Caco-2 (cell line): ENCODE measurements around the gene GOLGA2. TPM values are rescaled to one million over a fixed set of nuclear protein-coding genes. Genes with fewer than 3 reads are reported as not detected.

Experiments used
- BruUV-seq: library from RNA; stranded (reverse); fragments of 400-500 nt; replicated peaks from 2 replicates; lab custom pipeline; 2021; lab: Mats Ljungman, UMichigan
- CTCF ChIA-PET: fragments of 300-600 bp; sonication (Branson Sonifier 250); formaldehyde crosslinking; loops from one replicate; lab custom pipeline; 2022; ENCODE audit warnings: antibody characterized with exemption; lab: Charles Lee
- POLR2A ChIA-PET: fragments of 300-600 bp; sonication (Branson Sonifier 250); formaldehyde crosslinking; loops from one replicate; lab custom pipeline; 2022; ENCODE audit warnings: antibody characterized with exemption; lab: Charles Lee
- DNase-seq, 2 experiments: peaks; one replicate each; pipeline versions ENCODE4 v3.0.0 to v3.0.0-alpha.2; 2020 to 2022
- H3K27me3 ChIP-seq: replicated peaks from 2 replicates; pipeline ENCODE4 v1.6.0; 2011; ENCODE audit warnings: low read length; ENCODE audit not compliant: control insufficient read depth, insufficient read depth
- H3K36me3 ChIP-seq: 2 replicates; pipeline ENCODE4 v1.5.1; 2011; ENCODE audit warnings: low read length; ENCODE audit not compliant: control insufficient read depth, insufficient read depth
- H3K4me1 ChIP-seq: fragments of 250-450 bp; sonication (Bioruptor Pico); 2 replicates; pipeline ENCODE4 v1.5.1; 2020; ENCODE audit warnings: mild to moderate bottlenecking
- H3K4me3 ChIP-seq: 2 replicates; pipeline ENCODE4 v1.5.1; 2011; ENCODE audit warnings: low read depth, mild to moderate bottlenecking, control low read depth, low read length
- H3K9me3 ChIP-seq: fragments of 250-450 bp; sonication (Bioruptor Pico); 2 replicates; pipeline ENCODE4 v1.5.1; 2020; ENCODE audit warnings: mild to moderate bottlenecking, moderate library complexity
- H3K27ac Mint-ChIP-seq: one replicate; pipeline ENCODE4 v1.8.0; 2022; ENCODE audit warnings: mixed read lengths; ENCODE audit not compliant: unreplicated experiment
- H3K27me3 Mint-ChIP-seq: one replicate; pipeline ENCODE4 v1.8.0; 2022; ENCODE audit warnings: mixed read lengths; ENCODE audit not compliant: insufficient read depth, unreplicated experiment
- H3K36me3 Mint-ChIP-seq: one replicate; pipeline ENCODE4 v1.8.0; 2022; ENCODE audit warnings: mild to moderate bottlenecking, mixed read lengths; ENCODE audit not compliant: insufficient read depth, unreplicated experiment
- H3K4me1 Mint-ChIP-seq: one replicate; pipeline ENCODE4 v1.8.0; 2022; ENCODE audit warnings: low read depth, mixed read lengths; ENCODE audit not compliant: unreplicated experiment
- H3K4me3 Mint-ChIP-seq: one replicate; pipeline ENCODE4 v1.8.0; 2022; ENCODE audit warnings: mild to moderate bottlenecking, moderate library complexity, mixed read lengths; ENCODE audit not compliant: unreplicated experiment
- H3K9me3 Mint-ChIP-seq: one replicate; pipeline ENCODE4 v1.8.0; 2022; ENCODE audit warnings: mixed read lengths; ENCODE audit not compliant: unreplicated experiment
- CTCF ChIP-seq, 2 experiments: fragments of 200-600 bp in 1 of 2; IDR thresholded peaks; 1 replicate in 1 of 2; 2 replicates in 1 of 2; pipeline versions ENCODE4 v1.5.1 to v1.8.0; 2011 to 2022; ENCODE audit warnings: antibody characterized with exemption in 1 of 2, control low read depth in 1 of 2, inconsistent platforms in 1 of 2, low read depth in 1 of 2, low read length in 1 of 2, mild to moderate bottlenecking in 1 of 2, moderate library complexity in 1 of 2; ENCODE audit not compliant: insufficient read depth in 1 of 2, severe bottlenecking in 1 of 2, unreplicated experiment in 1 of 2
- intact Hi-C: fragments of 100-400 bp; cut with micrococcal nuclease; formaldehyde crosslinking; loops from one replicate; pipeline ENCODE4 v1.10.0; 2022; ENCODE audit not compliant: unreplicated experiment
- total RNA-seq: library from RNA; stranded (reverse); gene quantifications from 2 replicates; pipeline ENCODE4 v1.2.3, GENCODE V29; 2022

Gene GOLGA2
- total RNA-seq, 1 experiment from 2014 or later, result 97.7 TPM

- H3K36me3 ChIP-seq, result no peaks in the 10 kb centered on the region
- intact Hi-C loops, result no loop called here
- Mint-ChIP-seq H3K9me3 (no peaks in the 10 kb centered on the region), H3K4me3 (no peak overlapping the region), H3K36me3 (peaks cover 5% of the 10 kb centered on the region), H3K27me3 (peaks cover 5% of the 10 kb centered on the region), H3K4me1 (peaks cover 8% of the 10 kb centered on the region), H3K27ac (no peak overlapping the region)
- peaks cover 7% of the 10 kb centered on the region for H3K4me1 ChIP-seq
- no peak overlapping the region for H3K4me3 ChIP-seq
- BruUV-seq, result no TSS peak
- POLR2A ChIA-PET, result no interaction called here
- TF ChIP-seq CTCF (IDR thresholded peaks at IDR 0.05; ENCODE audit: insufficient read depth in 1 of 2, low read depth in 1 of 2, low read length in 1 of 2, severe bottlenecking in 1 of 2, unreplicated experiment in 1 of 2), result no peak
- H3K27me3 ChIP-seq, result no peaks in the 10 kb centered on the region
- no peaks in the 10 kb centered on the region for H3K9me3 ChIP-seq
- CTCF ChIA-PET, result no interaction called here
- peak in 1 of 2 experiments; percentile 24 for DNase-seq
These were observed 66.7 kb downstream of the GOLGA2 start for GRCh38 chr9:128208946-128209669.

GRCh38 chr9:128208386-128208785 lies 67.4 kb downstream of the GOLGA2 start:
- Histone ChIP-seq H3K4me1 (peaks cover 7% of the 10 kb centered on the region), H3K36me3 (no peaks in the 10 kb centered on the region), H3K27me3 (no peaks in the 10 kb centered on the region), H3K4me3 (no peak overlapping the region), H3K9me3 (no peaks in the 10 kb centered on the region)
- Mint-ChIP-seq H3K27ac (no peak overlapping the region), H3K36me3 (peaks cover 6% of the 10 kb centered on the region), H3K27me3 (peaks cover 5% of the 10 kb centered on the region), H3K4me3 (no peak overlapping the region), H3K4me1 (peaks cover 8% of the 10 kb centered on the region), H3K9me3 (no peaks in the 10 kb centered on the region)
- no peak for TF ChIP-seq CTCF (IDR thresholded peaks at IDR 0.05; ENCODE audit: insufficient read depth in 1 of 2, low read depth in 1 of 2, low read length in 1 of 2, severe bottlenecking in 1 of 2, unreplicated experiment in 1 of 2)
- ChIA-PET CTCF (no interaction called here), POLR2A (no interaction called here)
- intact Hi-C loops, result no loop called here
- no TSS peak for BruUV-seq
- no peak for DNase-seq

GRCh38 chr9:128206916-128207910 lies 68.6 kb downstream of the GOLGA2 start:
- no peak overlapping the region for H3K27ac Mint-ChIP-seq
- ChIA-PET POLR2A (interaction anchor here (0.5 to 0.6 kb wide), 2 partner anchors 8 to 1435 kb away, joined by 3 to 6 read pairs; no protein-coding TSS in a partner anchor), CTCF (interaction anchor here (0.5 to 0.6 kb wide), 3 partner anchors 12 to 208 kb away, joined by 3 to 6 read pairs (median 5); partner anchors contain the start of genes GOLGA2 and SWI5)
- H3K4me1 ChIP-seq, result peaks cover 7% of the 10 kb centered on the region
- H3K4me3 Mint-ChIP-seq, result no peak overlapping the region
- no peak for TF ChIP-seq CTCF (IDR thresholded peaks at IDR 0.05; ENCODE audit: insufficient read depth in 1 of 2, low read depth in 1 of 2, low read length in 1 of 2, severe bottlenecking in 1 of 2, unreplicated experiment in 1 of 2)
- intact Hi-C loops, result no loop called here
- H3K9me3 ChIP-seq, result no peaks in the 10 kb centered on the region
- DNase-seq, result peak in 1 of 2 experiments; percentile 26
- peaks cover 15% of the 10 kb centered on the region for H3K4me1 Mint-ChIP-seq
- H3K27me3 ChIP-seq, result no peaks in the 10 kb centered on the region
- no peaks in the 10 kb centered on the region for H3K9me3 Mint-ChIP-seq
- H3K4me3 ChIP-seq, result no peak overlapping the region
- no TSS peak for BruUV-seq
- peaks cover 5% of the 10 kb centered on the region for H3K27me3 Mint-ChIP-seq
- H3K36me3 Mint-ChIP-seq, result peaks cover 6% of the 10 kb centered on the region
- H3K36me3 ChIP-seq, result no peaks in the 10 kb centered on the region
